Measurements from ENCODE around the gene CPEB4. TPM values are rescaled to one million over a fixed set of nuclear protein-coding genes. Genes with fewer than 3 reads are reported as not detected.

CPEB4 gene
- total and polyA plus RNA-seq, 4 donors, result 14.3 to 113 (median 32.1) TPM

DNA sequence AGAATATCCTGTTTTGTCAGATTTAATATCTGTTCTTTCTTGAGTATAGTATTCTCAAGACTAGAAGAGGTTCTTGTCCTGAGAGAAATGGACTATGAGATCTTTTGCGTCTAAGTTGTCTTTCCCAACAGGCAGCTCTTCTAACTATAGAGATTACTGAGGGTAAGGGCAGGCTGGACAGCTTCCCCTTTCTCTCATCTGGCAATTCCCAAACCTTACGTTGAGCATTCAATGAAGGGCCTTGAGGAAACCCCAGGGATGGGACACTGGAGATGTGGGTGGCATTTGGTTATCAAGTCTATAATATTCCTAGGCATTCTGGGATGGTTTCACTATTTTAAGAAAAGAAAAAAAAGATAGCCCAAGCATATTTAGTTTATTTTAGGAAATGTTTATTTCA is 72.8 kb downstream of the CPEB4 start:
- peaks cover 2 to 20% (median 9%) of the 10 kb centered on the region in 4 donors for H3K36me3 ChIP-seq (ENCODE audit: control insufficient read depth in 4 of 4, insufficient read depth in 3 of 4, low read depth in 1 of 4, low read length in 3 of 4)
- no peak overlapping the region for H3K9ac ChIP-seq (ENCODE audit: low read depth in 1 of 2, low read length in 2 of 2)
- no peak overlapping the region for H3K4me3 ChIP-seq (ENCODE audit: low read depth in 1 of 3, low read length in 3 of 3)
- H3K4me1 ChIP-seq (ENCODE audit: control insufficient read depth in 4 of 4, insufficient read depth in 4 of 4, low read length in 3 of 4), result peaks cover 0 to 1% (median 0%) of the 10 kb centered on the region in 4 donors
- no peak for DNase-seq (ENCODE audit: low spot score)
- H3K27me3 ChIP-seq (ENCODE audit: control insufficient read depth in 4 of 4, insufficient read depth in 4 of 4, low read length in 3 of 4), result no peaks in the 10 kb centered on the region
- no peak overlapping the region for H3K27ac ChIP-seq (ENCODE audit: low read depth in 1 of 2, low read length in 2 of 2)
- H3K9me3 ChIP-seq (ENCODE audit: control insufficient read depth in 4 of 4, low read length in 3 of 4), result no peaks in the 10 kb centered on the region
- no peak for TF ChIP-seq HNF4A (conservative IDR thresholded peaks at IDR 0.05)
- no peak for TF ChIP-seq HNF4G (IDR thresholded peaks at IDR 0.05)
- no peak for TF ChIP-seq SP1 (IDR thresholded peaks at IDR 0.05)
- no peak for TF ChIP-seq EGR1 (IDR thresholded peaks at IDR 0.05; ENCODE audit: low read depth in 2 of 2)
- no peak for TF ChIP-seq NR2F2 (IDR thresholded peaks at IDR 0.05)
- 90% methylated on average over 2 of the region's 2 CpGs for WGBS

DNA sequence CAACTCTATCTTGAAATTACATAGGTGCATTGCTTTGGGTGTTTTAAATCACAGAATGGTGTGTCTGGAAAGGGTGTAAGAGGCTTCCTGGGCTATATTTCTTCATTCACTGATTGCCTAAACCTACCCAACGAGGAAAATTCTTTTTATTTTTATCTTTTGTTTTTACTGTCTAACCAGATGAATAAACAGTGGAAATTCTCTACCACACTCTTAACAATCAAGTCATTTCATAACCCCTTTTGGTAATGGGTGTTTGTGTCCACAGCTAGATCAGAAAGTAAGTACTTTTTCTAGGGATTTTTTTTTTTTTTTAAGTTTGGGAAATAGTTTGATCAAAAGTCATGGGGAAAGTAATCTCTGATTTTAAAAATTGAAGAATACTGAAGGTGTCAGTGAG is 73.3 kb downstream of the CPEB4 start:
- 27% methylated on average over 1 of the region's 1 CpG for WGBS
- TF ChIP-seq FOXA1 (IDR thresholded peaks at IDR 0.05) (no peak), TAF1 (conservative IDR thresholded peaks at IDR 0.05) (no peak)
- TF ChIP-seq, protein P1, sequence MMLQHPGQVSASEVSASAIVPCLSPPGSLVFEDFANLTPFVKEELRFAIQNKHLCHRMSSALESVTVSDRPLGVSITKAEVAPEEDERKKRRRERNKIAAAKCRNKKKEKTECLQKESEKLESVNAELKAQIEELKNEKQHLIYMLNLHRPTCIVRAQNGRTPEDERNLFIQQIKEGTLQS (IDR thresholded peaks at IDR 0.05), result no peak

DNA sequence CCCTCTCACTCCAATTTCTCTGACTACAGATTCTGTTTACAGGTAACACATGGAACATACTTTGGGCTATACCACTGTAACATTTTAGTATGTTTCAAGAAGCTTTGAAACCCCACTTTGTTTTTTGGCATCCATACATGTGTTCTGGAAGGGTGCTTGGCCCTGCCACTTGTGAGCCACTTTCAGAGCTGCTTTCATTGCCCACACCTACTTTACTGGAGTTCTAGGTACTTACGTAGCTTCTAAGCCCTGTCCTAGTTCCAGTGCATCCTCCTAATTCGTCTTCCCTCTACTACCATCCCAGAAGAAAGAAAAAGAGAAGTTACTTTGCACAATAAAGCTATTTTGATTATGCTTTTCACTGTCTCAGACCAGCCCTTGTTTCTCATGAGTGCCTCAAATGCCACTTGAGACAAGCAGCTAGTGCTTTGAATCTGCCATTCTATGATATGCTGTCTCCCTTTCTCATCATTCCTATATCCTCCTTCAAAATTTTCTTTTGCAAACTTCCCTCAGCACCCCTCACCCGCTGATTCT is 74.4 kb downstream of the CPEB4 start:
- H3K27ac ChIP-seq (ENCODE audit: low read depth in 1 of 2, low read length in 2 of 2), result no peak overlapping the region
- H3K36me3 ChIP-seq (ENCODE audit: control insufficient read depth in 4 of 4, insufficient read depth in 3 of 4, low read depth in 1 of 4, low read length in 3 of 4), result peaks cover 0 to 12% (median 6%) of the 10 kb centered on the region in 4 donors
- peaks cover 0 to 1% (median 0%) of the 10 kb centered on the region in 4 donors for H3K4me1 ChIP-seq (ENCODE audit: control insufficient read depth in 4 of 4, insufficient read depth in 4 of 4, low read length in 3 of 4)
- no peak overlapping the region for H3K9ac ChIP-seq (ENCODE audit: low read depth in 1 of 2, low read length in 2 of 2)
- 96% methylated on average over 3 of the region's 3 CpGs for WGBS
- H3K27me3 ChIP-seq (ENCODE audit: control insufficient read depth in 4 of 4, insufficient read depth in 4 of 4, low read length in 3 of 4), result no peaks in the 10 kb centered on the region
- TF ChIP-seq RXRA (IDR thresholded peaks at IDR 0.05) (no peak), EGR1 (IDR thresholded peaks at IDR 0.05; ENCODE audit: low read depth in 2 of 2) (no peak), FOXA1 (IDR thresholded peaks at IDR 0.05) (no peak), GABPA (IDR thresholded peaks at IDR 0.05 in 1 of 2, conservative IDR thresholded peaks at IDR 0.05 in 1 of 2) (no peak), YY1 (IDR thresholded peaks at IDR 0.05) (no peak), SP1 (IDR thresholded peaks at IDR 0.05) (no peak), RAD21 (IDR thresholded peaks at IDR 0.05) (no peak)
- TF ChIP-seq, protein P2, sequence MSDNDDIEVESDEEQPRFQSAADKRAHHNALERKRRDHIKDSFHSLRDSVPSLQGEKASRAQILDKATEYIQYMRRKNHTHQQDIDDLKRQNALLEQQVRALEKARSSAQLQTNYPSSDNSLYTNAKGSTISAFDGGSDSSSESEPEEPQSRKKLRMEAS (IDR thresholded peaks at IDR 0.05), result no peak
- TF ChIP-seq, protein P3, sequence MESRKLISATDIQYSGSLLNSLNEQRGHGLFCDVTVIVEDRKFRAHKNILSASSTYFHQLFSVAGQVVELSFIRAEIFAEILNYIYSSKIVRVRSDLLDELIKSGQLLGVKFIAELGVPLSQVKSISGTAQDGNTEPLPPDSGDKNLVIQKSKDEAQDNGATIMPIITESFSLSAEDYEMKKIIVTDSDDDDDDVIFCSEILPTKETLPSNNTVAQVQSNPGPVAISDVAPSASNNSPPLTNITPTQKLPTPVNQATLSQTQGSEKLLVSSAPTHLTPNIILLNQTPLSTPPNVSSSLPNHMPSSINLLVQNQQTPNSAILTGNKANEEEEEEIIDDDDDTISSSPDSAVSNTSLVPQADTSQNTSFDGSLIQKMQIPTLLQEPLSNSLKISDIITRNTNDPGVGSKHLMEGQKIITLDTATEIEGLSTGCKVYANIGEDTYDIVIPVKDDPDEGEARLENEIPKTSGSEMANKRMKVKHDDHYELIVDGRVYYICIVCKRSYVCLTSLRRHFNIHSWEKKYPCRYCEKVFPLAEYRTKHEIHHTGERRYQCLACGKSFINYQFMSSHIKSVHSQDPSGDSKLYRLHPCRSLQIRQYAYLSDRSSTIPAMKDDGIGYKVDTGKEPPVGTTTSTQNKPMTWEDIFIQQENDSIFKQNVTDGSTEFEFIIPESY (IDR thresholded peaks at IDR 0.05), result no peak
- H3K4me3 ChIP-seq (ENCODE audit: low read depth in 1 of 3, low read length in 3 of 3), result no peak overlapping the region
- no peaks in the 10 kb centered on the region for H3K9me3 ChIP-seq (ENCODE audit: control insufficient read depth in 4 of 4, low read length in 3 of 4)
- no peak for DNase-seq (ENCODE audit: low spot score)

More for the DNA sequence above, 73.3 kb downstream of the CPEB4 start:
- Histone ChIP-seq H3K27ac (ENCODE audit: low read depth in 1 of 2, low read length in 2 of 2) (no peak overlapping the region), H3K27me3 (ENCODE audit: control insufficient read depth in 4 of 4, insufficient read depth in 4 of 4, low read length in 3 of 4) (no peaks in the 10 kb centered on the region), H3K4me1 (ENCODE audit: control insufficient read depth in 4 of 4, insufficient read depth in 4 of 4, low read length in 3 of 4) (peaks cover 0 to 1% (median 0%) of the 10 kb centered on the region in 4 donors), H3K4me3 (ENCODE audit: low read depth in 1 of 3, low read length in 3 of 3) (no peak overlapping the region), H3K9ac (ENCODE audit: low read depth in 1 of 2, low read length in 2 of 2) (no peak overlapping the region), H3K9me3 (ENCODE audit: control insufficient read depth in 4 of 4, low read length in 3 of 4) (no peaks in the 10 kb centered on the region), H3K36me3 (ENCODE audit: control insufficient read depth in 4 of 4, insufficient read depth in 3 of 4, low read depth in 1 of 4, low read length in 3 of 4) (peaks cover 0 to 18% (median 7%) of the 10 kb centered on the region in 4 donors)
- DNase-seq (ENCODE audit: low spot score), result no peak
